Uterus (tissue), 4 donors: ENCODE results near the gene DOCK1. TPM values are rescaled to one million over a fixed set of nuclear protein-coding genes. Genes with fewer than 3 reads are reported as not detected.

Experiments used
- DNase-seq, 2 donors: peaks; one replicate each; pipeline ENCODE4 v3.0.0-alpha.2; 2019 to 2020
- H3K27ac ChIP-seq, 2 donors: fragments of 200-600 bp; sonication (generic); 1 replicate in 1 of 2; 2 replicates in 1 of 2; pipeline ENCODE4 v1.5.1; 2016 to 2018
- H3K27me3 ChIP-seq, 2 donors: fragments of 200-600 bp; sonication (generic); one replicate each; pipeline ENCODE4 v1.5.1; 2018 to 2019; ENCODE audit warnings: control low read depth in 1 of 2
- H3K36me3 ChIP-seq, 2 donors: fragments of 200-600 bp; sonication (generic); one replicate each; pipeline ENCODE4 v1.5.1; 2019; ENCODE audit warnings: control low read depth in 1 of 2
- H3K4me1 ChIP-seq, 2 donors: fragments of 200-600 bp; sonication (generic); one replicate each; pipeline ENCODE4 v1.5.1; 2018 to 2019; ENCODE audit warnings: control low read depth in 1 of 2
- H3K4me3 ChIP-seq, 2 donors: fragments of 200-600 bp; sonication (generic); 1 replicate in 1 of 2; 2 replicates in 1 of 2; pipeline ENCODE4 v1.5.1; 2018 to 2019; ENCODE audit warnings: mild to moderate bottlenecking in 1 of 2
- H3K9me3 ChIP-seq, 2 donors: fragments of 200-600 bp; sonication (generic); one replicate each; pipeline ENCODE4 v1.5.1; 2019; ENCODE audit warnings: control low read depth in 1 of 2
- POLR2A ChIP-seq, 2 donors: fragments of 450-650 bp; IDR thresholded peaks; one replicate each; pipeline ENCODE4 v1.6.1; 2016; ENCODE audit warnings: antibody characterized with exemption in 2 of 2, mild to moderate bottlenecking in 1 of 2, moderate library complexity in 1 of 2
- intact Hi-C: fragments of 100-400 bp; cut with DNase I; formaldehyde crosslinking; loops from one replicate; pipeline ENCODE4 v1.15.1; 2023; ENCODE audit warnings: low total_unique reads
- total RNA-seq, 4 donors: library from RNA; depleted of rRNA in 3 of 4; stranded (reverse); fragments of >200 nt in 3 of 4; gene quantifications; one replicate each; pipeline versions ENCODE4 v1.1.0 to v1.2.4, GENCODE V29; 2014 to 2023
- TF ChIP-seq, protein P1 (sequence below), 4 experiments: fragments of 200-600 bp in 2 of 4; fragments of 450-650 bp in 2 of 4; sonication (generic) in 2 of 4; IDR thresholded peaks; one replicate each; pipeline ENCODE4 v1.5.1; 2016 to 2019; ENCODE audit warnings: antibody characterized with exemption in 4 of 4, mild to moderate bottlenecking in 2 of 4, moderate library complexity in 1 of 4
- donor health status: DM: yes; HTN: yes; CAD: no.

The DOCK1 gene
- total RNA-seq, 4 donors from 2014 or later: 15.6 to 130 (median 65.0) TPM

GRCh38 chr10:126924180-126924914, 19.1 kb downstream of the DOCK1 start:
- Histone ChIP-seq H3K4me1 (peaks cover 0 to 4% of the 10 kb centered on the region in 2 donors), H3K4me3 (no peak overlapping the region), H3K27ac (no peak overlapping the region), H3K36me3 (no peaks in the 10 kb centered on the region), H3K9me3 (no peaks in the 10 kb centered on the region), H3K27me3 (no peaks in the 10 kb centered on the region)
- no peak for TF ChIP-seq POLR2A (IDR thresholded peaks at IDR 0.05)
- TF ChIP-seq, protein P1, sequence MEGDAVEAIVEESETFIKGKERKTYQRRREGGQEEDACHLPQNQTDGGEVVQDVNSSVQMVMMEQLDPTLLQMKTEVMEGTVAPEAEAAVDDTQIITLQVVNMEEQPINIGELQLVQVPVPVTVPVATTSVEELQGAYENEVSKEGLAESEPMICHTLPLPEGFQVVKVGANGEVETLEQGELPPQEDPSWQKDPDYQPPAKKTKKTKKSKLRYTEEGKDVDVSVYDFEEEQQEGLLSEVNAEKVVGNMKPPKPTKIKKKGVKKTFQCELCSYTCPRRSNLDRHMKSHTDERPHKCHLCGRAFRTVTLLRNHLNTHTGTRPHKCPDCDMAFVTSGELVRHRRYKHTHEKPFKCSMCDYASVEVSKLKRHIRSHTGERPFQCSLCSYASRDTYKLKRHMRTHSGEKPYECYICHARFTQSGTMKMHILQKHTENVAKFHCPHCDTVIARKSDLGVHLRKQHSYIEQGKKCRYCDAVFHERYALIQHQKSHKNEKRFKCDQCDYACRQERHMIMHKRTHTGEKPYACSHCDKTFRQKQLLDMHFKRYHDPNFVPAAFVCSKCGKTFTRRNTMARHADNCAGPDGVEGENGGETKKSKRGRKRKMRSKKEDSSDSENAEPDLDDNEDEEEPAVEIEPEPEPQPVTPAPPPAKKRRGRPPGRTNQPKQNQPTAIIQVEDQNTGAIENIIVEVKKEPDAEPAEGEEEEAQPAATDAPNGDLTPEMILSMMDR (IDR thresholded peaks at IDR 0.05): no peak
- DNase-seq: no peak
- intact Hi-C loops: no loop called here

DNA sequence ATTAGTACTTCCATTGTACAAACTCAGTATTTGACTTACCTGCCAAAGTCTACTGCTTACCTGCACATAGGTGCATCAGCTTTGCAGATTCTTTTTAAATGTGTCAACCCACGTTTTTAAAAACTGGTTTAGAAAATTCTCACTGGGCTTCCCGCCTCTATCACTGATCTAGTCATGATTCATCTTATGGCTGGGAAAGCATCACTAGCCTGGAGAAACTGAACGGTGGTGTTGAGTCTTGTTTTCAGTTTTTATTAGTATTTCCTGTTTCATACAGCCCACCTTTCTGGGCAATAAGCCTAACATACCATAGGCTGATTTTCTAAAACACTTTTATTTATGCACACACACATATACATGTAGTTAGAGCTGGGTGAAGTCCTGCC, 19.7 kb downstream of the DOCK1 start:
- no peak overlapping the region for H3K27ac ChIP-seq
- no peak for TF ChIP-seq POLR2A (IDR thresholded peaks at IDR 0.05)
- TF ChIP-seq, protein P1 (IDR thresholded peaks at IDR 0.05): no peak
- intact Hi-C loops: no loop called here

DNA sequence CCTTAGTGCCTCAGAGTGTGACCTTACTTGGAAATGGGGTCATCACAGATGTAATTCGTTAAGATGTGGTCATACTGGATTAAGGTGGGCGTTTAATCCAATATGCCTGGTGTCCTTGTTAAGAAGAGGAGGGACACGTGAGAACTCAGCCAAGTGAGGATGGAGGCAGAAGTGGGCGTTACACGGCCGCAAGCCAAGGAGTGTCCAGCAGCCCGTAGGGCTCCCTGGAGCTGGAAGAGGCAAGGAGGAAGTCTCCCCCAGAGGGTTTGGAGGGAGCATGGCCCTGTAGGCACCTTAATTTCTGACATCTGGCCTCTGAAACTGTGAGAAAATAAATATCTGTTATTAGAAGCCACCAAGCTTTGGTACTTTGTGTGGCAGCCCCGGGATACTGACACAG, 21.3 kb downstream of the DOCK1 start:
- H3K4me1 ChIP-seq: peaks cover 0 to 10% of the 10 kb centered on the region in 2 donors
- no peaks in the 10 kb centered on the region for H3K9me3 ChIP-seq
- H3K4me3 ChIP-seq: no peak overlapping the region
- no peak overlapping the region for H3K27ac ChIP-seq
- H3K27me3 ChIP-seq: no peaks in the 10 kb centered on the region
- no peaks in the 10 kb centered on the region for H3K36me3 ChIP-seq
- DNase-seq: no peak
- intact Hi-C loops: no loop called here
- TF ChIP-seq, protein P1 (IDR thresholded peaks at IDR 0.05): no peak
- TF ChIP-seq POLR2A (IDR thresholded peaks at IDR 0.05): no peak

More for the DNA sequence above, 19.7 kb downstream of the DOCK1 start:
- Histone ChIP-seq H3K4me1 (peaks cover 0 to 4% of the 10 kb centered on the region in 2 donors), H3K4me3 (no peak overlapping the region), H3K9me3 (no peaks in the 10 kb centered on the region), H3K36me3 (no peaks in the 10 kb centered on the region), H3K27me3 (no peaks in the 10 kb centered on the region)
- DNase-seq: no peak

- Histone ChIP-seq H3K9me3 (no peaks in the 10 kb centered on the region), H3K4me3 (no peak overlapping the region), H3K4me1 (peaks cover 0 to 10% of the 10 kb centered on the region in 2 donors), H3K36me3 (no peaks in the 10 kb centered on the region), H3K27me3 (no peaks in the 10 kb centered on the region), H3K27ac (no peak overlapping the region)
- DNase-seq: no peak
- TF ChIP-seq, protein P1 (IDR thresholded peaks at IDR 0.05): no peak
- TF ChIP-seq POLR2A (IDR thresholded peaks at IDR 0.05): no peak
- intact Hi-C loops: no loop called here
Measured at GRCh38 chr10:126927799-126928198, 22.6 kb downstream of the DOCK1 start.

DNA sequence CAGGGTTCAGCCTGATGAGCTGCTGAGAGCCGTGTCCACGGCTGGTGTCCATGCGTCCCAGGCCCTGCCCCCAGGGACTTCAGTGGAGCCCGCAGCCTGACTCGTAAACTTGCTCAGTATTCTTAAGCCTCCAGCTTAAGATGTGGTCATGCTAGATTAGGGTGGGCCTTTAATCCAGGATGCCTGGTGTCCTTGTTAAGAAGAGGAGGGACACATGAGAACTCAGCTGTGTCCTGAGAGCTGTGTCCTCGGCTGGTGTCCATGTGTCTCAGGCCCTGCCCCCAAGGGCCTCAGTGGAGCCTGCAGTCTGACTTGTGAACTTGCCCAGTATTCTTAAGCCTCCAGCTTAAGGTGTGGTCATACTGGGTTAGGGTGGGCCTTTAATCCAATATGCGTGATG, 23.0 kb downstream of the DOCK1 start:
- intact Hi-C loops: no loop called here
- TF ChIP-seq, protein P1 (IDR thresholded peaks at IDR 0.05): no peak
- TF ChIP-seq POLR2A (IDR thresholded peaks at IDR 0.05): no peak
- Histone ChIP-seq H3K27ac (no peak overlapping the region), H3K27me3 (no peaks in the 10 kb centered on the region), H3K36me3 (no peaks in the 10 kb centered on the region), H3K4me1 (peaks cover 0 to 10% of the 10 kb centered on the region in 2 donors), H3K9me3 (no peaks in the 10 kb centered on the region), H3K4me3 (no peak overlapping the region)
- DNase-seq: no peak
